Duodenal mucosa (tissue), 2 donors: ENCODE data around the gene UBA7.

Experiments used
- H3K27ac ChIP-seq: one replicate; pipeline ENCODE4 v1.7.0; 2013; ENCODE audit warnings: low read depth, low read length
- H3K27me3 ChIP-seq, 2 donors: one replicate each; pipeline ENCODE4 v1.7.0; 2013; ENCODE audit warnings: low read length in 2 of 2, control low read depth in 1 of 2; ENCODE audit not compliant: insufficient read depth in 2 of 2, control insufficient read depth in 1 of 2
- H3K36me3 ChIP-seq, 2 donors: one replicate each; pipeline ENCODE4 v1.7.0; 2013; ENCODE audit warnings: low read length in 2 of 2, control low read depth in 1 of 2; ENCODE audit not compliant: insufficient read depth in 2 of 2, control insufficient read depth in 1 of 2
- H3K4me1 ChIP-seq, 2 donors: one replicate each; pipeline ENCODE4 v1.7.0; 2013; ENCODE audit warnings: low read length in 2 of 2, control low read depth in 1 of 2; ENCODE audit not compliant: insufficient read depth in 2 of 2, control insufficient read depth in 1 of 2
- H3K4me3 ChIP-seq, 2 donors: one replicate each; pipeline ENCODE4 v1.7.0; 2013; ENCODE audit warnings: low read length in 2 of 2, low read depth in 1 of 2
- H3K9ac ChIP-seq, 2 donors: one replicate each; pipeline ENCODE4 v1.7.0; 2013; ENCODE audit warnings: low read length in 2 of 2, low read depth in 1 of 2
- H3K9me3 ChIP-seq, 2 donors: one replicate each; pipeline ENCODE4 v1.7.0; 2013; ENCODE audit warnings: low read length in 2 of 2, control low read depth in 1 of 2; ENCODE audit not compliant: control insufficient read depth in 1 of 2

The UBA7 gene

GRCh38 chr3:49805897-49806701, 7.7 kb downstream of the UBA7 start:
- Histone ChIP-seq H3K9me3 (no peaks in the 10 kb centered on the region), H3K27me3 (no peaks in the 10 kb centered on the region), H3K9ac (no peak overlapping the region), H3K4me1 (peaks cover 33 to 40% of the 10 kb centered on the region in 2 donors), H3K27ac (peak overlapping the region; percentile 54), H3K4me3 (no peak overlapping the region), H3K36me3 (peaks cover 16 to 39% of the 10 kb centered on the region in 2 donors)

- no peak overlapping the region for H3K4me3 ChIP-seq
- H3K27ac ChIP-seq: peak overlapping the region; percentile 54
- no peak overlapping the region for H3K9ac ChIP-seq
- H3K4me1 ChIP-seq: peaks cover 33 to 40% of the 10 kb centered on the region in 2 donors
- no peaks in the 10 kb centered on the region for H3K27me3 ChIP-seq
- H3K9me3 ChIP-seq: no peaks in the 10 kb centered on the region
- peaks cover 14 to 31% of the 10 kb centered on the region in 2 donors for H3K36me3 ChIP-seq
These were observed 8.4 kb downstream of the UBA7 start for GRCh38 chr3:49805367-49805782.

GRCh38 chr3:49804141-49805041, 9.4 kb downstream of the UBA7 start:
- H3K4me1 ChIP-seq: peaks cover 33 to 40% of the 10 kb centered on the region in 2 donors
- peak overlapping the region; percentile 81 to 85 for H3K4me3 ChIP-seq
- H3K27me3 ChIP-seq: no peaks in the 10 kb centered on the region
- H3K27ac ChIP-seq: no peak overlapping the region
- H3K9me3 ChIP-seq: no peaks in the 10 kb centered on the region
- H3K9ac ChIP-seq: peak overlapping the region in 1 of 2 donors; percentile 47
- H3K36me3 ChIP-seq: peaks cover 6 to 21% of the 10 kb centered on the region in 2 donors

- Histone ChIP-seq H3K4me3 (peak overlapping the region; percentile 81 to 85), H3K27me3 (no peaks in the 10 kb centered on the region), H3K4me1 (peaks cover 33 to 40% of the 10 kb centered on the region in 2 donors), H3K9me3 (no peaks in the 10 kb centered on the region), H3K9ac (peak overlapping the region; percentile 47 to 64), H3K27ac (peak overlapping the region; percentile 66), H3K36me3 (peaks cover 0 to 14% of the 10 kb centered on the region in 2 donors)
These were observed 10.2 kb downstream of the UBA7 start for GRCh38 chr3:49803465-49804140.

- peaks cover 0 to 10% of the 10 kb centered on the region in 2 donors for H3K36me3 ChIP-seq
- peak within 1 kb of the TSS; percentile 81 to 85 for H3K4me3 ChIP-seq
- H3K27me3 ChIP-seq: no peaks in the 10 kb centered on the region
- H3K4me1 ChIP-seq: peaks cover 33 to 40% of the 10 kb centered on the region in 2 donors
- peak within 1 kb of the TSS; percentile 47 to 71 for H3K9ac ChIP-seq
- H3K27ac ChIP-seq: peak within 1 kb of the TSS; percentile 88
- H3K9me3 ChIP-seq: no peaks in the 10 kb centered on the region
These were observed 10.9 kb downstream of the UBA7 start, which contains the start of gene INKA1 for GRCh38 chr3:49802719-49803464. Gene INKA1, plus strand, starts transcription at chr3:49803261. Its CDS starts 132 bp downstream, at chr3:49803393.

GRCh38 chr3:49801160-49801559, 12.6 kb downstream of the UBA7 start:
- Histone ChIP-seq H3K9ac (no peak overlapping the region), H3K27ac (no peak overlapping the region), H3K36me3 (no peaks in the 10 kb centered on the region), H3K9me3 (no peaks in the 10 kb centered on the region), H3K4me1 (peaks cover 20 to 24% of the 10 kb centered on the region in 2 donors), H3K4me3 (no peak overlapping the region), H3K27me3 (no peaks in the 10 kb centered on the region)

- H3K27ac ChIP-seq: no peak within 1 kb of the TSS
- no peaks in the 10 kb centered on the region for H3K36me3 ChIP-seq
- H3K4me3 ChIP-seq: no peak within 1 kb of the TSS
- no peak within 1 kb of the TSS for H3K9ac ChIP-seq
- no peaks in the 10 kb centered on the region for H3K9me3 ChIP-seq
- no peaks in the 10 kb centered on the region for H3K27me3 ChIP-seq
- peaks cover 8 to 14% of the 10 kb centered on the region in 2 donors for H3K4me1 ChIP-seq
These were observed 14.0 kb downstream of the UBA7 start, which contains the start of gene CDHR4 for GRCh38 chr3:49799761-49800160. Gene CDHR4, minus strand, starts transcription at chr3:49799873. Its CDS starts 61 bp downstream, at chr3:49799812.

- Histone ChIP-seq H3K36me3 (no peaks in the 10 kb centered on the region), H3K4me3 (no peak overlapping the region), H3K27ac (no peak overlapping the region), H3K4me1 (peaks cover 3 to 9% of the 10 kb centered on the region in 2 donors), H3K9ac (no peak overlapping the region), H3K27me3 (no peaks in the 10 kb centered on the region), H3K9me3 (no peaks in the 10 kb centered on the region)
These were observed 14.6 kb downstream of the UBA7 start for GRCh38 chr3:49799105-49799504.
